ENCODE data around the gene FAAP20. TPM values are rescaled to one million over a fixed set of nuclear protein-coding genes. Genes with fewer than 3 reads are reported as not detected.
A peak's percentile ranks its signal among the peaks of the same experiment; 100 is the strongest.

Gene FAAP20
- total and polyA plus RNA-seq, 2 experiments from 2014 or later = 79.1 to 167 TPM

GRCh38 chr1:2240270-2241156, 45.9 kb upstream of the FAAP20 start (continued):
- no peak for TF ChIP-seq CTCF (conservative IDR thresholded peaks at IDR 0.05; ENCODE audit: low read depth in 2 of 2)

GRCh38 chr1:2239384-2239985, 44.9 kb upstream of the FAAP20 start:
- TF ChIP-seq EZH2 (IDR thresholded peaks at IDR 0.05; ENCODE audit: low read depth, unreplicated experiment) (no peak), ZNF331 (CRISPR knock-in tag; IDR thresholded peaks at IDR 0.05; ENCODE audit: low read depth) (no peak)
- Histone ChIP-seq H3K4me2 (no peak overlapping the region), H3K36me3 (ENCODE audit: insufficient read depth) (no peaks in the 10 kb centered on the region; the same call in 1 of the 2 replicates), H3K4me1 (ENCODE audit: insufficient read depth) (peaks cover 3% of the 10 kb centered on the region; the same call in 1 of the 2 replicates), H3K79me2 (replicated peaks; ENCODE audit: insufficient read depth) (peaks cover 100% of the 10 kb centered on the region), H2AFZ (no peak overlapping the region), H3K4me3 (no peak overlapping the region), H3K27me3 (ENCODE audit: insufficient read depth) (no peaks in the 10 kb centered on the region), H3F3A (replicated peaks; ENCODE audit: low read depth) (peaks cover 3% of the 10 kb centered on the region), H4K20me1 (replicated peaks; ENCODE audit: insufficient read depth) (peaks cover 90% of the 10 kb centered on the region), H3K27ac (ENCODE audit: low read depth) (peak overlapping the region; percentile 78; the same call in 1 of the 2 replicates), H3K9me2 (ENCODE audit: insufficient read depth) (no peaks in the 10 kb centered on the region)
- ATAC-seq (peak; percentile 9; the same call in 2 of the 3 replicates), DNase-seq (ENCODE audit: low spot score) (no peak)
- peaks cover 15% of the 10 kb centered on the region for H3K27me3 Mint-ChIP-seq (ENCODE audit: insufficient read depth, low read depth, poor library complexity)
- peaks cover 17% of the 10 kb centered on the region for H3K36me3 Mint-ChIP-seq (ENCODE audit: low read depth)
- H3K4me3 Mint-ChIP-seq = no peak overlapping the region
- H3K27ac Mint-ChIP-seq = no peak overlapping the region; the same call in 1 of the 2 replicates
- H3K9me3 Mint-ChIP-seq = no peaks in the 10 kb centered on the region; the same call in 2 of the 3 replicates
- H3K4me1 Mint-ChIP-seq = peaks cover 49% of the 10 kb centered on the region

GRCh38 chr1:2239013-2239370, 44.4 kb upstream of the FAAP20 start:
- Mint-ChIP-seq H3K36me3 (ENCODE audit: low read depth) (peaks cover 16% of the 10 kb centered on the region), H3K4me3 (no peak overlapping the region), H3K9me3 (no peaks in the 10 kb centered on the region; the same call in 2 of the 3 replicates), H3K27me3 (ENCODE audit: insufficient read depth, low read depth, poor library complexity) (peaks cover 16% of the 10 kb centered on the region), H3K4me1 (peaks cover 52% of the 10 kb centered on the region), H3K27ac (no peak overlapping the region)
- Histone ChIP-seq H3F3A (replicated peaks; ENCODE audit: low read depth) (peaks cover 3% of the 10 kb centered on the region), H3K79me2 (replicated peaks; ENCODE audit: insufficient read depth) (peaks cover 100% of the 10 kb centered on the region), H3K27ac (ENCODE audit: low read depth) (no peak overlapping the region), H3K4me3 (no peak overlapping the region), H3K9me2 (ENCODE audit: insufficient read depth) (no peaks in the 10 kb centered on the region), H4K20me1 (replicated peaks; ENCODE audit: insufficient read depth) (peaks cover 94% of the 10 kb centered on the region), H3K27me3 (ENCODE audit: insufficient read depth) (no peaks in the 10 kb centered on the region), H3K36me3 (ENCODE audit: insufficient read depth) (no peaks in the 10 kb centered on the region; the same call in 1 of the 2 replicates), H3K4me2 (no peak overlapping the region), H3K4me1 (ENCODE audit: insufficient read depth) (peaks cover 8% of the 10 kb centered on the region; the same call in 1 of the 2 replicates), H2AFZ (no peak overlapping the region)
- DNase-seq (ENCODE audit: low spot score) (no peak), ATAC-seq (no peak)
- TF ChIP-seq POLR2AphosphoS5 (IDR thresholded peaks at IDR 0.05; ENCODE audit: low read depth) (no peak), CREB1 (CRISPR knock-in tag; IDR thresholded peaks at IDR 0.05; ENCODE audit: low read depth) (no peak), STAT1 (IDR thresholded peaks at IDR 0.05; ENCODE audit: unreplicated experiment) (no peak), EZH2phosphoT487 (IDR thresholded peaks at IDR 0.05; ENCODE audit: unreplicated experiment) (no peak), ZNF114 (CRISPR knock-in tag; IDR thresholded peaks at IDR 0.05) (no peak), NANOG (IDR thresholded peaks at IDR 0.05; ENCODE audit: borderline replicate concordance) (no peak), ETS1 (IDR thresholded peaks at IDR 0.05) (no peak)
